Coronary artery (tissue), 2 donors: ENCODE measurements around the gene MPZL2.

Source experiments
- DNase-seq: peaks from one replicate; pipeline ENCODE4 v3.0.0-alpha.2; 2017; ENCODE audit warnings: low spot score
- H3K27ac ChIP-seq, 2 donors: fragments of 200-600 bp; sonication (generic); one replicate each; pipeline ENCODE4 v1.5.1; 2016 to 2019
- H3K4me3 ChIP-seq: fragments of 200-600 bp; sonication (generic); 2 replicates; pipeline ENCODE4 v1.5.1; 2016; ENCODE audit warnings: mild to moderate bottlenecking, moderate library complexity
- TF ChIP-seq, protein P1 (sequence below): fragments of 200-600 bp; sonication (generic); IDR thresholded peaks from one replicate; pipeline ENCODE4 v1.5.1; 2019; ENCODE audit warnings: antibody characterized with exemption

The MPZL2 gene

GRCh38 chr11:118234833-118235232 is 29.3 kb downstream of the MPZL2 start:
- no peak overlapping the region for H3K4me3 ChIP-seq
- H3K27ac ChIP-seq = no peak overlapping the region
- no peak for DNase-seq
- TF ChIP-seq, protein P1, sequence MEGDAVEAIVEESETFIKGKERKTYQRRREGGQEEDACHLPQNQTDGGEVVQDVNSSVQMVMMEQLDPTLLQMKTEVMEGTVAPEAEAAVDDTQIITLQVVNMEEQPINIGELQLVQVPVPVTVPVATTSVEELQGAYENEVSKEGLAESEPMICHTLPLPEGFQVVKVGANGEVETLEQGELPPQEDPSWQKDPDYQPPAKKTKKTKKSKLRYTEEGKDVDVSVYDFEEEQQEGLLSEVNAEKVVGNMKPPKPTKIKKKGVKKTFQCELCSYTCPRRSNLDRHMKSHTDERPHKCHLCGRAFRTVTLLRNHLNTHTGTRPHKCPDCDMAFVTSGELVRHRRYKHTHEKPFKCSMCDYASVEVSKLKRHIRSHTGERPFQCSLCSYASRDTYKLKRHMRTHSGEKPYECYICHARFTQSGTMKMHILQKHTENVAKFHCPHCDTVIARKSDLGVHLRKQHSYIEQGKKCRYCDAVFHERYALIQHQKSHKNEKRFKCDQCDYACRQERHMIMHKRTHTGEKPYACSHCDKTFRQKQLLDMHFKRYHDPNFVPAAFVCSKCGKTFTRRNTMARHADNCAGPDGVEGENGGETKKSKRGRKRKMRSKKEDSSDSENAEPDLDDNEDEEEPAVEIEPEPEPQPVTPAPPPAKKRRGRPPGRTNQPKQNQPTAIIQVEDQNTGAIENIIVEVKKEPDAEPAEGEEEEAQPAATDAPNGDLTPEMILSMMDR = no peak

GRCh38 chr11:118233850-118234249 is 30.2 kb downstream of the MPZL2 start:
- Histone ChIP-seq H3K27ac (no peak overlapping the region), H3K4me3 (no peak overlapping the region)
- TF ChIP-seq, protein P1 = no peak
- DNase-seq = no peak

- no peak for DNase-seq
- TF ChIP-seq, protein P1 = no peak
- Histone ChIP-seq H3K4me3 (no peak overlapping the region), H3K27ac (no peak overlapping the region)
These were observed 30.7 kb downstream of the MPZL2 start for GRCh38 chr11:118233377-118233776.

- Histone ChIP-seq H3K4me3 (no peak overlapping the region), H3K27ac (no peak overlapping the region)
- TF ChIP-seq, protein P1 = no peak
- no peak for DNase-seq
These were observed 31.4 kb downstream of the MPZL2 start for GRCh38 chr11:118232659-118233058.

DNA sequence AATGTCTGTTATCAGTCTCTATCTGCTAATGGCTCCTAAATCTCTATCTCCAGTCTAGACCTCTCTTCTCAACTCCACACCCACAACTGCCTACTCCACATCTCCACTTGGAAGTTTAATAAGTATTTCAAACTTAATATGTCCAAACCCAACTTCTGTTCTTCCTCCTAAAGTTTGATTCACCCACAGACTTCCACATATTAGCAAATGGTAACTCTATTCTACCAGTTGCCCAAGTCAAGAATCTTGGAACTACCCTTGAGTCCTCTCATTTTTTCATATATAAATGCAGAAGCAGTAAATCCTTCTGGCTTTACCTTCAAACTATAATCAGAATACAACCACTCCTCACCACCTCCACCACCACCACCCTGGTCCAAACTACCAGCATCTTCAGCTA is 32.6 kb downstream of the MPZL2 start:
- H3K4me3 ChIP-seq = no peak overlapping the region
- H3K27ac ChIP-seq = no peak overlapping the region
- DNase-seq = no peak
- TF ChIP-seq, protein P1 = no peak

GRCh38 chr11:118230088-118230487 is 34.0 kb downstream of the MPZL2 start:
- peak overlapping the region in 1 of 2 donors; percentile 61 for H3K27ac ChIP-seq

DNA sequence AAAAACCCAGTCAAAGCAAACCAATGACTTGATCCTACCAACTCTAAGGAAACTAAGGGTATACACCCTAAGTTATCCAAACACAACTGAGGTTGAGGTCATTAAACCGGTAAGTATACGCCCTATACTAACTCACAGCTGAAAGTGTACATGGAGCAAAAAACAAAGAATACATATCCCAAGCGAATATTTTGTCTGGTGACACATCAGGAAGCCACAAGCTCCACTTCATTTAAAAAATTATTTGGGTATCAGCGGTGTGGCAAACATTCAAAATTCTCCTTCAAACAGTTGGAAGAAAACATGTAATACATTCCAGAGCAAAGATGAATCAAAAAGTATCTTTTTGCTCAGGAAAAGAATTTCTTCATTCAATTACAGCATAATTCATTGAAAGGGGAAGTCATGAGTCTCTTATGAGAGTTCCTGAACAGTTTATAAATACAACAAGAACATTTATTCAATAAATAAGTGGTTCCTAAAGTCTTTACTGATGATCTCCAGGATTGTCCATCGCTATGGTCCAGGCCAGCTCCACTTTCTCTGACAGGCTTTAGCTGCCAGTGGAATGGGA is 34.7 kb downstream of the MPZL2 start:
- no peak for DNase-seq
- Histone ChIP-seq H3K27ac (peak overlapping the region in 1 of 2 donors; percentile 61), H3K4me3 (no peak overlapping the region)
- TF ChIP-seq, protein P1 = no peak

More at GRCh38 chr11:118230088-118230487, 34.0 kb downstream of the MPZL2 start:
- DNase-seq = no peak
- TF ChIP-seq, protein P1 = no peak
- no peak overlapping the region for H3K4me3 ChIP-seq
